Stimulated activated CD4-positive, alpha-beta T cell treated with anti-CD3 and anti-CD28 coated beads, Interleukin-1b, Interleukin-23, amount 100 ng/mL, for 24 hours (primary cell): Measurements from ENCODE around the gene GSTA5.
"Not testable (repeated sequence)": the region's sequence is repeated elsewhere in the genome, so short reads cannot be mapped to it uniquely, and the experiment has no call there.

Source experiments
- DNase-seq, 4 experiments: peaks; one replicate each; pipeline ENCODE4 v3.0.0-alpha.2; 2020; ENCODE audit warnings: low read depth in 4 of 4, low spot score in 1 of 4

GSTA5 gene

GRCh38 chr6:52789658-52790057 lies 51.0 kb downstream of the GSTA5 start:
- not testable (repeated sequence) for DNase-seq

- no peak for DNase-seq
Measured at GRCh38 chr6:52788478-52788877, 52.1 kb downstream of the GSTA5 start.

- no peak for DNase-seq
Measured at GRCh38 chr6:52787917-52788316, 52.7 kb downstream of the GSTA5 start.

GRCh38 chr6:52786249-52786956 lies 54.2 kb downstream of the GSTA5 start:
- DNase-seq = no peak

GRCh38 chr6:52782696-52783274 lies 57.8 kb downstream of the GSTA5 start:
- DNase-seq = not testable (repeated sequence)

GRCh38 chr6:52782209-52782608 lies 58.4 kb downstream of the GSTA5 start:
- not testable (repeated sequence) for DNase-seq
